Measurements from ENCODE around the gene MIEF1.
A peak's percentile ranks its signal among the peaks of the same experiment; 100 is the strongest.
"Not testable (repeated sequence)": the region's sequence is repeated elsewhere in the genome, so short reads cannot be mapped to it uniquely, and the experiment has no call there.

The MIEF1 gene

DNA sequence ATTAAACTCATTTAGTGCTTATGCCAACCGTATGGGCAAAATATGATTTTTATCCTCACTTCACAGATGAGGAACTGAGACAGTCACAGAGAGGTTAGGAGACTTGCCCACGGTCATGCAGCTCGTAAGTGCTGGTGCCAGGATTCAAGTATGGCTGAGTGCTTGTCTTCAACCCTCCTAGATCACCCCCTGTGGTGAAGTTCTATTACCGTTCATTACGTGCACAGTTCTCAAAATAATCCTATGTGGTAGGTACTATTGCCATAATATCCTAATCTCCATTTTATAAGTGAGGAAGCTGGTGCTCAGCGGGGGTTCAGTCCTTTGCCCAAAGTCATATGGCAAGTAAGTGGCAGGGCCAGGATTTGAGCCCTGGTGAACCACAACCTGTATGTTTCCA is 1.5 kb downstream of the MIEF1 start:
- TF ChIP-seq GABPA (IDR thresholded peaks at IDR 0.05; ENCODE audit: low read depth) (no peak), SPI1 (IDR thresholded peaks at IDR 0.05; ENCODE audit: borderline replicate concordance, low read depth) (no peak), POLR2AphosphoS5 (IDR thresholded peaks at IDR 0.05; ENCODE audit: low read depth) (no peak)
- TF ChIP-seq, protein P1, sequence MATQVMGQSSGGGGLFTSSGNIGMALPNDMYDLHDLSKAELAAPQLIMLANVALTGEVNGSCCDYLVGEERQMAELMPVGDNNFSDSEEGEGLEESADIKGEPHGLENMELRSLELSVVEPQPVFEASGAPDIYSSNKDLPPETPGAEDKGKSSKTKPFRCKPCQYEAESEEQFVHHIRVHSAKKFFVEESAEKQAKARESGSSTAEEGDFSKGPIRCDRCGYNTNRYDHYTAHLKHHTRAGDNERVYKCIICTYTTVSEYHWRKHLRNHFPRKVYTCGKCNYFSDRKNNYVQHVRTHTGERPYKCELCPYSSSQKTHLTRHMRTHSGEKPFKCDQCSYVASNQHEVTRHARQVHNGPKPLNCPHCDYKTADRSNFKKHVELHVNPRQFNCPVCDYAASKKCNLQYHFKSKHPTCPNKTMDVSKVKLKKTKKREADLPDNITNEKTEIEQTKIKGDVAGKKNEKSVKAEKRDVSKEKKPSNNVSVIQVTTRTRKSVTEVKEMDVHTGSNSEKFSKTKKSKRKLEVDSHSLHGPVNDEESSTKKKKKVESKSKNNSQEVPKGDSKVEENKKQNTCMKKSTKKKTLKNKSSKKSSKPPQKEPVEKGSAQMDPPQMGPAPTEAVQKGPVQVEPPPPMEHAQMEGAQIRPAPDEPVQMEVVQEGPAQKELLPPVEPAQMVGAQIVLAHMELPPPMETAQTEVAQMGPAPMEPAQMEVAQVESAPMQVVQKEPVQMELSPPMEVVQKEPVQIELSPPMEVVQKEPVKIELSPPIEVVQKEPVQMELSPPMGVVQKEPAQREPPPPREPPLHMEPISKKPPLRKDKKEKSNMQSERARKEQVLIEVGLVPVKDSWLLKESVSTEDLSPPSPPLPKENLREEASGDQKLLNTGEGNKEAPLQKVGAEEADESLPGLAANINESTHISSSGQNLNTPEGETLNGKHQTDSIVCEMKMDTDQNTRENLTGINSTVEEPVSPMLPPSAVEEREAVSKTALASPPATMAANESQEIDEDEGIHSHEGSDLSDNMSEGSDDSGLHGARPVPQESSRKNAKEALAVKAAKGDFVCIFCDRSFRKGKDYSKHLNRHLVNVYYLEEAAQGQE (IDR thresholded peaks at IDR 0.05; ENCODE audit: insufficient replicate concordance, low read depth) = no peak
- TF ChIP-seq, protein P2, sequence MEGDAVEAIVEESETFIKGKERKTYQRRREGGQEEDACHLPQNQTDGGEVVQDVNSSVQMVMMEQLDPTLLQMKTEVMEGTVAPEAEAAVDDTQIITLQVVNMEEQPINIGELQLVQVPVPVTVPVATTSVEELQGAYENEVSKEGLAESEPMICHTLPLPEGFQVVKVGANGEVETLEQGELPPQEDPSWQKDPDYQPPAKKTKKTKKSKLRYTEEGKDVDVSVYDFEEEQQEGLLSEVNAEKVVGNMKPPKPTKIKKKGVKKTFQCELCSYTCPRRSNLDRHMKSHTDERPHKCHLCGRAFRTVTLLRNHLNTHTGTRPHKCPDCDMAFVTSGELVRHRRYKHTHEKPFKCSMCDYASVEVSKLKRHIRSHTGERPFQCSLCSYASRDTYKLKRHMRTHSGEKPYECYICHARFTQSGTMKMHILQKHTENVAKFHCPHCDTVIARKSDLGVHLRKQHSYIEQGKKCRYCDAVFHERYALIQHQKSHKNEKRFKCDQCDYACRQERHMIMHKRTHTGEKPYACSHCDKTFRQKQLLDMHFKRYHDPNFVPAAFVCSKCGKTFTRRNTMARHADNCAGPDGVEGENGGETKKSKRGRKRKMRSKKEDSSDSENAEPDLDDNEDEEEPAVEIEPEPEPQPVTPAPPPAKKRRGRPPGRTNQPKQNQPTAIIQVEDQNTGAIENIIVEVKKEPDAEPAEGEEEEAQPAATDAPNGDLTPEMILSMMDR (IDR thresholded peaks at IDR 0.05; ENCODE audit: insufficient read depth, low read length) = no peak
- H3K4me3 ChIP-seq (replicated peaks; ENCODE audit: insufficient read depth, low read length) = peak overlapping the region; percentile 90
- no peaks in the 10 kb centered on the region for H3K27me3 ChIP-seq (ENCODE audit: insufficient read depth, poor library complexity, severe bottlenecking)
- DNase-seq (ENCODE audit: low read depth in 1 of 2, low spot score in 1 of 2) = no peak
- H3K27ac ChIP-seq (replicated peaks) = peak overlapping the region; percentile 88

DNA sequence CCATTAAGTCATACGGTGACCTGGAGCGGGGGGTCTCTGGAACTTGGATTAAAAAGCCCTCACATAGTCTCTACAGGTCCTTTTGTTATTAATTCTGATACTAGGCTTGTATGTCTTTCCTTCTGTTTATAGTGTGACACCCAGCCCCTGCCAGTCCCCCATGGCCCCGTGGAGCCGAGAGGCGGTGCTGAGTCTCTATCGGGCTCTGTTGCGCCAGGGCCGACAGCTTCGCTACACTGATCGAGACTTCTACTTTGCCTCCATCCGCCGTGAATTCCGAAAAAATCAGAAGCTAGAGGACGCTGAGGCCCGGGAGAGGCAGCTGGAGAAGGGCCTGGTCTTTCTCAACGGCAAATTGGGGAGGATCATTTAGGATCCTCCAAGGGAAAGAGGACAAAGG is 2.0 kb downstream of the MIEF1 start:
- Histone ChIP-seq H3K27me3 (ENCODE audit: insufficient read depth, poor library complexity, severe bottlenecking) (no peaks in the 10 kb centered on the region), H3K4me3 (replicated peaks; ENCODE audit: insufficient read depth, low read length) (peak overlapping the region; percentile 90; the same call in 1 of the 2 replicates), H3K27ac (replicated peaks) (peak overlapping the region; percentile 88)
- TF ChIP-seq POLR2AphosphoS5 (IDR thresholded peaks at IDR 0.05; ENCODE audit: low read depth) (no peak), SPI1 (IDR thresholded peaks at IDR 0.05; ENCODE audit: borderline replicate concordance, low read depth) (no peak), GABPA (IDR thresholded peaks at IDR 0.05; ENCODE audit: low read depth) (no peak)
- TF ChIP-seq, protein P2 (IDR thresholded peaks at IDR 0.05; ENCODE audit: insufficient read depth, low read length) = no peak
- DNase-seq (ENCODE audit: low read depth in 1 of 2, low spot score in 1 of 2) = no peak

DNA sequence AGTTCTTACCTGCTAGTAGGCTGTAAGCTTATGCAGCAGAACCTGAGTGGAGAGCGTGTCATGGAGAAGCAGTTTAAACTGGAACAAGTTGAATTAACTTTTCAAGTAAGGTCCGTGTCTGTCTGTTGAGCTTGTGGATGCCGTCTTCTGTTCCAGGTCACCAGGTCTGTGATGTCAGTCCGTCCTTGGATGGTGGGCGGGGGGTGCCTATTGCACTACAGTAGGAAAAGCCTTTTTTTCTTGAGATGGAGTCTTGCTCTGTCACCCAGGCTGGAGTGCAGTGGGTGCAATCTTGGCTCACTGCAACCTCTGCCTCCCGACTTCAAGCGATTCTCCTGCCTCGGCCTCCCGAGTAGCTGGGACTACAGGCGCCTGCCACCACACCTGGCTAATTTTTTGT is 4.9 kb downstream of the MIEF1 start:
- not testable (repeated sequence) for H3K27me3 ChIP-seq (ENCODE audit: insufficient read depth, poor library complexity, severe bottlenecking); H3K27ac ChIP-seq (replicated peaks); H3K4me3 ChIP-seq (replicated peaks; ENCODE audit: insufficient read depth, low read length); DNase-seq (ENCODE audit: low read depth in 1 of 2, low spot score in 1 of 2)

DNA sequence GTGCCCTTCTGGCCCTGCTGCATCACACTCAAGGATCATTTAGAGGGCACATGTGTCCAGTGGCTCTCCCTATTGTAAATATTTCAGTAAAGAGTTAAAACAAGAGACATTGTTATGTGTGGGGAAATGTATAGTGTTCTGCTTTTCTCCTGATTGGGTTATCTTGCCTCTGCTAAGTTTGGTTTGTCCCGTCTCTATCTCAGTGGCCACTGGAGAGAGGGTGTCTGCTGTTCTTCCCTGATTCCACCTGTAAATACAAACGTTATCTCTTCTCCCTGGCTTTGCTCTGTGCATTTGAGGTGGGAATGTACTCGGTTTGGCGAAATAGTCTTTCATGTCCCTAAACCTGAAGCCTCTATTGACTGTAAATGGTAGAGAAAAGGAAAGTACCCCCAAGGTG is 6.3 kb downstream of the MIEF1 start:
- TF ChIP-seq POLR2AphosphoS5 (IDR thresholded peaks at IDR 0.05; ENCODE audit: low read depth) (no peak), GABPA (IDR thresholded peaks at IDR 0.05; ENCODE audit: low read depth) (no peak), SPI1 (IDR thresholded peaks at IDR 0.05; ENCODE audit: borderline replicate concordance, low read depth) (no peak)
- TF ChIP-seq, protein P2 (IDR thresholded peaks at IDR 0.05; ENCODE audit: insufficient read depth, low read length) = no peak
- TF ChIP-seq, protein P1 (IDR thresholded peaks at IDR 0.05; ENCODE audit: insufficient replicate concordance, low read depth) = no peak
- no peak for DNase-seq (ENCODE audit: low read depth in 1 of 2, low spot score in 1 of 2)
- Histone ChIP-seq H3K27me3 (ENCODE audit: insufficient read depth, poor library complexity, severe bottlenecking) (no peaks in the 10 kb centered on the region), H3K27ac (replicated peaks) (no peak overlapping the region), H3K4me3 (replicated peaks; ENCODE audit: insufficient read depth, low read length) (no peak overlapping the region)

All from HL-60 (cell line).